Gastroesophageal sphincter (tissue), 4 donors: ENCODE data around the gene SDC3. TPM values are rescaled to one million over a fixed set of nuclear protein-coding genes. Genes with fewer than 3 reads are reported as not detected.

Source experiments
- ATAC-seq: fragments of 150-250 bp; one replicate; pipeline ENCODE4 v1.9.1; 2016; ENCODE audit warnings: mild to moderate bottlenecking, moderate library complexity
- H3K27ac ChIP-seq, 4 donors: fragments of 200-600 bp; sonication (generic) in 3 of 4; 1 replicate in 3 of 4; 2 replicates in 1 of 4; pipeline ENCODE4 v1.5.1; 2016 to 2019
- H3K27me3 ChIP-seq: fragments of 200-600 bp; sonication (generic); one replicate; pipeline ENCODE4 v1.5.1; 2019
- H3K36me3 ChIP-seq, 2 donors: fragments of 200-600 bp; sonication (generic); one replicate each; pipeline ENCODE4 v1.5.1; 2019; ENCODE audit warnings: control low read depth in 1 of 2
- H3K4me1 ChIP-seq, 3 donors: fragments of 200-600 bp; sonication (generic); 1 replicate in 2 of 3; 2 replicates in 1 of 3; pipeline ENCODE4 v1.5.1; 2016 to 2019; ENCODE audit warnings: control low read depth in 2 of 3
- H3K4me3 ChIP-seq, 2 donors: fragments of 200-600 bp; sonication (generic); one replicate each; pipeline ENCODE4 v1.5.1; 2019; ENCODE audit warnings: mild to moderate bottlenecking in 1 of 2, moderate library complexity in 1 of 2
- H3K9me3 ChIP-seq, 3 donors: fragments of 200-600 bp; sonication (generic); one replicate each; pipeline ENCODE4 v1.5.1; 2017 to 2019; ENCODE audit warnings: control low read depth in 2 of 3
- CTCF ChIP-seq, 4 experiments: fragments of 200-600 bp in 2 of 4; fragments of 450-650 bp in 2 of 4; sonication (generic) in 1 of 4; IDR thresholded peaks; one replicate each; pipeline ENCODE4 v1.5.1; 2017 to 2019; ENCODE audit warnings: antibody characterized with exemption in 4 of 4, mild to moderate bottlenecking in 2 of 4, moderate library complexity in 2 of 4
- EP300 ChIP-seq: sonication (generic); formaldehyde crosslinking; IDR thresholded peaks from one replicate; pipeline ENCODE4 v1.6.1; 2017; ENCODE audit warnings: antibody characterized with exemption, mild to moderate bottlenecking
- POLR2A ChIP-seq, 2 donors: fragments of 450-650 bp; IDR thresholded peaks; one replicate each; pipeline ENCODE4 v1.6.1; 2017; ENCODE audit warnings: antibody characterized with exemption in 2 of 2, mild to moderate bottlenecking in 2 of 2, moderate library complexity in 1 of 2
- POLR2AphosphoS5 ChIP-seq: sonication (generic); formaldehyde crosslinking; IDR thresholded peaks from one replicate; pipeline ENCODE4 v1.6.1; 2017; ENCODE audit warnings: antibody characterized with exemption
- WGBS, 2 donors: methylation state at CpG; one replicate each; pipeline ENCODE4 v1.1.5; 2018; ENCODE audit warnings: low coverage in 1 of 2; 5-methylcytosine and 5-hydroxymethylcytosine counted together
- total RNA-seq, 4 donors: library from RNA; depleted of rRNA; stranded (reverse); fragments of >200 nt; gene quantifications; one replicate each; pipeline ENCODE4 v1.1.0, GENCODE V29; 2016

SDC3 gene
- total RNA-seq, 4 donors from 2014 or later: 45.1 to 112 (median 52.6) TPM

- 70 to 73% methylated on average over 3 of the region's 3 CpGs for WGBS, 2 donors
- ATAC-seq: no peak
These were observed 26.1 kb upstream of the SDC3 start for GRCh38 chr1:30934613-30935012.

GRCh38 chr1:30933874-30934252, 25.3 kb upstream of the SDC3 start:
- H3K4me1 ChIP-seq: peaks cover 0 to 21% (median 0%) of the 10 kb centered on the region in 3 donors
- ATAC-seq: no peak
- H3K36me3 ChIP-seq: peaks cover 0 to 74% of the 10 kb centered on the region in 2 donors
- no peaks in the 10 kb centered on the region for H3K9me3 ChIP-seq
- H3K4me3 ChIP-seq: no peak overlapping the region
- TF ChIP-seq EP300 (no peak), POLR2AphosphoS5 (no peak), POLR2A (IDR thresholded peaks at IDR 0.05) (no peak), CTCF (IDR thresholded peaks at IDR 0.05) (no peak)
- WGBS, 2 donors: 47 to 67% methylated on average over 2 to 4 of the region's 4 CpGs
- no peaks in the 10 kb centered on the region for H3K27me3 ChIP-seq
- H3K27ac ChIP-seq: no peak overlapping the region

More at GRCh38 chr1:30934613-30935012, 26.1 kb upstream of the SDC3 start:
- no peaks in the 10 kb centered on the region for H3K9me3 ChIP-seq
- H3K27ac ChIP-seq: no peak overlapping the region
- H3K36me3 ChIP-seq: peaks cover 0 to 82% of the 10 kb centered on the region in 2 donors
- H3K4me3 ChIP-seq: no peak overlapping the region
- peaks cover 0 to 14% (median 0%) of the 10 kb centered on the region in 3 donors for H3K4me1 ChIP-seq
- no peak for TF ChIP-seq EP300
- no peak for TF ChIP-seq POLR2A (IDR thresholded peaks at IDR 0.05)
- no peak for TF ChIP-seq POLR2AphosphoS5
- TF ChIP-seq CTCF (IDR thresholded peaks at IDR 0.05): no peak
- no peaks in the 10 kb centered on the region for H3K27me3 ChIP-seq

GRCh38 chr1:30930631-30931173, 22.1 kb upstream of the SDC3 start:
- no peak for ATAC-seq

GRCh38 chr1:30929944-30930525, 21.5 kb upstream of the SDC3 start:
- H3K4me3 ChIP-seq: no peak overlapping the region
- no peaks in the 10 kb centered on the region for H3K27me3 ChIP-seq
- no peak for ATAC-seq
- no peak for TF ChIP-seq POLR2AphosphoS5
- no peak for TF ChIP-seq CTCF (IDR thresholded peaks at IDR 0.05)
- TF ChIP-seq POLR2A (IDR thresholded peaks at IDR 0.05): no peak
- TF ChIP-seq EP300: no peak
- H3K9me3 ChIP-seq: no peaks in the 10 kb centered on the region
- 72 to 74% methylated on average over 5 to 7 of the region's 8 CpGs for WGBS, 2 donors
- H3K4me1 ChIP-seq: peaks cover 0 to 23% (median 0%) of the 10 kb centered on the region in 3 donors
- peak overlapping the region in 1 of 4 donors; percentile 27 for H3K27ac ChIP-seq
- H3K36me3 ChIP-seq: peaks cover 0 to 40% of the 10 kb centered on the region in 2 donors

More at GRCh38 chr1:30930631-30931173, 22.1 kb upstream of the SDC3 start:
- no peaks in the 10 kb centered on the region for H3K9me3 ChIP-seq
- H3K27ac ChIP-seq: no peak overlapping the region
- no peaks in the 10 kb centered on the region for H3K27me3 ChIP-seq
- WGBS, 2 donors: 50 to 72% methylated on average over 2 of the region's 6 CpGs
- TF ChIP-seq POLR2A (IDR thresholded peaks at IDR 0.05) (no peak), CTCF (IDR thresholded peaks at IDR 0.05) (no peak)
- no peak overlapping the region for H3K4me3 ChIP-seq
- peaks cover 0 to 45% of the 10 kb centered on the region in 2 donors for H3K36me3 ChIP-seq
- H3K4me1 ChIP-seq: peaks cover 0 to 23% (median 0%) of the 10 kb centered on the region in 3 donors
